ENCODE data around the gene MAPK11.

DNA sequence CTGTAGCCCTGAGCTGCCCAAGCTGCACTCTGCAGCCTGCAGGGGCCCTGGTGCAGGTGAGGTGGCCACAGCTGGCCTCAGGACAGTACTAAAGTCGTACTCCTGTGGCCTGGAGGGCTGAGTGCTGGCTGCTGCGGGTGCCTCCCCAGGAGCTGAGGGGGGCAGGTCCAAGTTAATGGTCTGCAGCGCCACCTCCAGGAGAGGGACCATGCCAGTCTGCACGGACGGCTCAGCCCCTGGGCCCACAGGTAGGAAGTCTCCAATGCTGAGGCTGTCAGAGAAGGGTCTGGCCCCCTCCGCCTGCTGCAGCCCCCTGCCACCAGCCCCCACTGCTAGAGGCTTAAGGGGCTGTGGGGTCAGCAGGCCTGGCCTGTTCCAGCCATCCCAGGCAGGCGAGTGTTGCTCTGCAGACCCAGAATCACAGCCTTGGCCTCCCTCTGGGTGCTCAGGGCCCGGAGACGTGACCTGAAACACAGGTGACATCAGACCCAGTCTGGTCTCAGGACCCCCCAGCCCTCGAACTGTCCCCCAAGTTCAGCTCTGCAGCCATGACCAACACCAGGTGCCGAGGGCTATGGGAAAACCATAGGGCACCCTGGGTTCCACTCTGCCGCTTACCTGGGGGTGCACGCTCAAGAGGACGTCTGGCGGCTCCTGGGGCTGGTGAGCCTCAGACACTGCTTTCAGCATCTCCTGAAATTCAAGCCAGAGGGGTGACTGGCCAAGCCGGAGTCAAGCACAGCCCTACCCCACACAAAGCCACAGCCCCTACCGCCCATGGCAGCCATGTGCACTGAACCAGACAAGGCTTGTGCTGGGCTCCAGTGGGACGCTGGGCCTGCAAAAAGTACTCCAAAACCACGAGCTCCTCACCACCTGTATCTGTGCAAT is 48.5 kb downstream of the MAPK11 start:
- TF ChIP-seq, protein P1, sequence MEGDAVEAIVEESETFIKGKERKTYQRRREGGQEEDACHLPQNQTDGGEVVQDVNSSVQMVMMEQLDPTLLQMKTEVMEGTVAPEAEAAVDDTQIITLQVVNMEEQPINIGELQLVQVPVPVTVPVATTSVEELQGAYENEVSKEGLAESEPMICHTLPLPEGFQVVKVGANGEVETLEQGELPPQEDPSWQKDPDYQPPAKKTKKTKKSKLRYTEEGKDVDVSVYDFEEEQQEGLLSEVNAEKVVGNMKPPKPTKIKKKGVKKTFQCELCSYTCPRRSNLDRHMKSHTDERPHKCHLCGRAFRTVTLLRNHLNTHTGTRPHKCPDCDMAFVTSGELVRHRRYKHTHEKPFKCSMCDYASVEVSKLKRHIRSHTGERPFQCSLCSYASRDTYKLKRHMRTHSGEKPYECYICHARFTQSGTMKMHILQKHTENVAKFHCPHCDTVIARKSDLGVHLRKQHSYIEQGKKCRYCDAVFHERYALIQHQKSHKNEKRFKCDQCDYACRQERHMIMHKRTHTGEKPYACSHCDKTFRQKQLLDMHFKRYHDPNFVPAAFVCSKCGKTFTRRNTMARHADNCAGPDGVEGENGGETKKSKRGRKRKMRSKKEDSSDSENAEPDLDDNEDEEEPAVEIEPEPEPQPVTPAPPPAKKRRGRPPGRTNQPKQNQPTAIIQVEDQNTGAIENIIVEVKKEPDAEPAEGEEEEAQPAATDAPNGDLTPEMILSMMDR (conservative IDR thresholded peaks at IDR 0.05), result no peak
- no peak for TF ChIP-seq ZFX (IDR thresholded peaks at IDR 0.05)
